HG02798 (cell line): ENCODE measurements around the gene ZNF655.
"Not testable (repeated sequence)": the region's sequence is repeated elsewhere in the genome, so short reads cannot be mapped to it uniquely, and the experiment has no call there.

Experiments used
- ATAC-seq: cut with Tn5 transposase; IDR thresholded peaks from one replicate; pipeline ENCODE4 v1.9.1; 2021; ENCODE audit warnings: mild to moderate bottlenecking; ENCODE audit not compliant: unreplicated experiment, poor library complexity

The ZNF655 gene

DNA sequence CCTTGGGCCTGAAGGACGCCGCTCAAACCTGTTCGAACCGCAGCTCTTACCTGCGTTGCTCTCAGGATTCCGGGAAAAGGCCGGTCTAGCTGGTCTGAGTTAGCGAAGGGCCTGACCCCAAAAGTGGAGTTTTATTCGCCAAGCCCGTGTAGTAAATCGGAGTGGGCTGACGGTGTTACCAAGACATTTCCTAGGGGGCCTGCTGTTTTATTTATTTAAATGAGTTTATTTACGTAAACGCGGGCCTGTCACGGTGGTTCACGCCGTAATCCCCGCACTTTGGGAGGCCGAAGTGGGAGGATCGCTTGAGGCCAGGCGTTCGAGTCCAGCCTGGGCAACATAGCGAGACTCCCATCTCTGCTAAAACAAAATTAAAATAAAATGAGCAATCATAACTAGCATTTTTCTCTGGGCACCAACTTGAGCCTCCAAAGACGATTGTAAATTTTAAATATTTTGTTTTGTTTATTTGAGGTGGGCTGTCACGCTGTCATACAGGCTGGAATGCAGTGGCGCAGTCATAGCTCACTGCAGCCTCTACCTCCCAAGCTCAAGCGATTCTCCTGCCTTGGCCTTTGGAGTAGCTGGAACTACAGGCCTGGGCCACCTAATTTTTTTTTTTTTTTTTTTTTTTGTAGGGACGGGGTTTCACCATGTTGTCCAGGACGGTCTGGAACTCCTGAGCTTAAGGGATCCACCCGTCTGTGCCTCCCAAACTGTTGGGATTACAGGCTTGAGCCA, 903 bp downstream of the ZNF655 start:
- ATAC-seq = no peak

DNA sequence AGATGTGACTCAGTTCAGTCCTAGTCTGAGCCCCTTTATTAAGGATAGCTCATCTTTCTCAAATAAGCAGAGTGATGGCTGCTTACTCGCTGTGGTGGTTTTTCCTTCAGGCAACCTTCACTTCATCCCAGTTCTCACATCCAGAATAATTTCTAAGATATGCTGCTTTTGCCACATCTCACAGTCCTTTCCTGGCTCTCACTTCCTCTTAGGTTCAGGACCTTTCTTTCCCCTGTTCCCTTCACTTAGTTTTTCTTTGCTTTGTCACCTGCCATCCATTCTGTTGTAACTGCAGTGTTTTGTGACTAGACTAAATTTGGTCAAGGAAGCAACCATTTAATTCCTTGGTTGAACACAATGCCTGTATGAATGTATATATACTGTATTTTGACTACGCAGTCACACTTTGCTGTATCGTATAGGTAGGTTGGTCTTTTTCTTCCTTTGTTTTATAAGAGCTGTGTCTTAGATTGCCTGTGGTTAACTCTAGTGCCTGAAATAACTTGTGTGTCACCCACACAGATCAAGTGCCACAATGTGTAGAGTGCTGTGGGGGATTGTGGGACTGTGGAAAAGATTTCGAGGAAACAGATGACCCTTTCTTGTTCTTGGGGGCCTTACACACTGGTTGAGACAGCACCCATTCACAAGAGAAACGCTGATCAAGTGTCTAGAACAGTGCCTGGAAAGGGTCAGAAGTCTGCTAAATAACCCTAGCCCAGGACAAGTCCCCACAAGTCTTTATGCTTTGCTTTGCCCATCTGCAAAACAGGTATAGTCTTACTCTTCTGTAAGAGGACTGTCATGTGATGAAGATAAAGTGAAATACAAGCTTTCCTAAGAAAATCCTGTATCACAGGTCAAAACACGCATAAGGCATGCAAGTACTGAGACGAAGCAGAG, 2.6 kb downstream of the ZNF655 start:
- no peak for ATAC-seq

DNA sequence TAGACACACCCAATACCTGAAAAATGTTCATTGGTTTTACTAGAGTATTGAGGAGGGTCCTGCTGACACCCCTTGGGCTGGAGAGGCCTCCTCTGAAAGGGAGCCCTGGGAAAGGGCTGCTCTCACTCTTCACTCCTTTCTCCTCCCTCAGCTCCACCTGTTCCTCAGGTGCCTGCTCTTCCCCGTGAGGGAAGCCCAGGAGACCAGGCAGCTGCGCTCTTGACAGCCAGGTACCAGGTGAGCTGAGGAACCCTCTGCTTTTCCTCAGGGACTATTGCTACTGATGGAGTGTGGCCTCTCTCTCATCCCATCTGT, 3.3 kb downstream of the ZNF655 start:
- no peak for ATAC-seq

DNA sequence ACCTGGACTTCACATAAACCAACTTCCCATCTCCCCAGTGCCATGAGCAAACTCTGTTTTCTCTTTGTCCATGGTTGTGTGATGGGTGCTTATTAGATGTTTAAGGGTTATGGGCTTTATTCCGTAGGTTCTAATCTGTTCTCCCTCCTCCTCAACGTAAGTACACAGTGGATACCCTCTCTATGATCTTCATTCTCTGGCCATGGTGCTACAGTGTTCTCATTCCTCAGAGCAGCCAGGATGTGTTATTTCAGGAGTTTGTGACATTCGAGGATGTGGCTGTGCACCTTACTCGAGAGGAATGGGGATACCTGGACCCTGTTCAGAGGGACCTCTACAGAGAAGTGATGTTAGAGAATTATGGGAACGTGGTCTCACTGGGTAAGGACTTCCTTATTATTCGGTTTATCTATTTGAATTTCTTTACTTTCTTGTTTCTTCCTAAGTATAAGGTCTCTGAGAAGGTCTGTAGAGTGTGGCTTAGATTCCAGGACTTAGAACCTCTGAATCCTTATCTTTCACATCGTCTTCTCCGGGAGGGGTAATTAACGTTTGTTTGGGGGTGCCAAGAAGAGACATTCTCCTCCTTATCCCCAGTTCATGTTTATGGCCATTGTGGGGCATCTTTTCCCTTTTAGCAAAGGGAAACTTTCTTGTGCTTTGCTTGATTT, 3.8 kb downstream of the ZNF655 start:
- ATAC-seq = no peak

DNA sequence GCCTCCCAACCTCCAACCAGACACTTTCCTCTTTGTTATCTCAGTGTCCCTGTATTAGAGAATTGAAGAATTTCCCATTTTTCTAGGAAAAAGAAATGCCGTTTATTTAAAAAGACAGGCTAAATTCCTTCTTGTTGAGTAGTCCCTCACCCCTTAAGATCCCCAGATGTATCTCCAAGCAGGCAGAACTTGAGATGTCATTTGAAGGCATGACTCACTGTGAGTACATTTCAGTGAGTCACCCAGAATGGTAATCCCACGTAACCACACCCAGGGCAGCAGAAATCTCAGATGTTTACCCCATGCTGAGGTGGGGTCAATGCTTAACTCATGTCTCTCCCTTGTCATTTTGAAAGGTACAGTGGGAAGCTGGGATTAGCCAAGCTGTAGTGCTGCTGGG, 4.4 kb downstream of the ZNF655 start:
- ATAC-seq = no peak

DNA sequence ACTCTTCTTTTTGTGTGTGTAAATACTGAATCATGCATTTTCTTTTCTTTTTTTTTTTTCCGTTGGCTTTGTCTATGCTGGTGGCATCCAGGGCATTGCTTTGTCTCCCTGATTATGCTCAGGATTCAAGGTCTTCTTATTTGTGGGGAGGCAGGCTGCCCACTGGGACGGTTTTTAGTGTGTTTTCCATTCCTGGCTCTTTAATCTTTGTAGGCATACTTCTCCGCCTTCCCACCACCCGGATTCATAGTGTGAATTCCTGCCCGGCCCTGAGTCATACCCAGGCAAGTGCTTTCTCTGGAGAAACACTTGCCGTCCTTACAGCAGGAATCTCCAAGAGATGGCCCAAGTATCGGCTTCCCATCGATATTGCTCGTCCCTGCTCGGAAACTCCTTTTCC, 5.2 kb downstream of the ZNF655 start:
- no peak for ATAC-seq

DNA sequence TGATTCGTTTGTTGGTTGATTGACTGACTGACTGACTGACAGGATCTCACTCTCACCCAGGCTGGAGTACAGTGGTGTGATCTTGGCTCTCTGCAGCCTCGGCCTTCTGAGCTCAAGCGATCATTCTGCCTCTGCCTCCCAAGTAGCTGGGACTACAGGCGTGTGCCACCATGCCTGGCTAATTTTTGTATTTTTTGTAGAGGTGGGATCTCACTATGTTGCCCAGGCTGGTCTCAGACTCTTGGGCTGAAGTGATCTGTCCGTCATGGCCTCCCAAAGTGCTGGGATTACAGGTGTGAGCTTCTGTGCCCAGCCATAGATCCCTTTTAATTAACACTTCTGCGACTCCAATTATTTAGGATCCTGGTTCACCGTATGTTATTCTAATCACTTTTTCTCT, 10.3 kb downstream of the ZNF655 start:
- ATAC-seq = not testable (repeated sequence)

DNA sequence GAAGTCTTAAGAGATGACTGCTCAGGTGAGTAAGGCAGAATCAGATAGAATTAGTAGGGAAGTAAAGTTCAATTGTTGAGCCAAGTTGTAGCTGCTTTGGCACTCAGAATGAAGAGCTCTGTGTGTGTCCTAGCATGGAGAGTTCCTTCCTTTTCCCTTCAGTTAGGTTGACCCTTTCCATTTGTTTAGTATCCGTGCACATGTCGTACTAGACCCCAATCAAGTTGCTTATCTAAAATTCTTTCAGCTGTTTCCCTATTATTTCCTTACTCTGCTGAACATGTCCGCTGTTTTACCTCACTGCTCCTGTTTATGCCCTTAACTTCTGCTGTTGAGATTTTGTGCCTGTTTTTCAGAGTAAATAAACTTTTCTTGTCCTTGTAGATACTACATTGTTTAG, 13.3 kb downstream of the ZNF655 start:
- ATAC-seq = no peak

DNA sequence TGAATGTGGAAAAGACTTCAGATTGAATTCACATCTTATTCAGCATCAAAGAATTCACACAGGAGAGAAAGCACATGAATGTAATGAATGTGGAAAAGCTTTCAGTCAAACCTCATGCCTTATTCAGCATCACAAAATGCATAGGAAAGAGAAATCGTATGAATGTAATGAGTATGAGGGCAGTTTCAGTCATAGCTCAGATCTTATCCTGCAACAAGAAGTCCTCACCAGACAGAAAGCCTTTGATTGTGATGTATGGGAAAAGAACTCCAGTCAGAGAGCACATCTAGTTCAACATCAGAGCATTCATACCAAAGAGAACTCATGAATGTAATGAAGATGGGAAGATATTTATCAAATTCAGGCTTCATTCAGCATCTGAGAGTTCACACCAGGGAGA, 14.8 kb downstream of the ZNF655 start:
- ATAC-seq = no peak

DNA sequence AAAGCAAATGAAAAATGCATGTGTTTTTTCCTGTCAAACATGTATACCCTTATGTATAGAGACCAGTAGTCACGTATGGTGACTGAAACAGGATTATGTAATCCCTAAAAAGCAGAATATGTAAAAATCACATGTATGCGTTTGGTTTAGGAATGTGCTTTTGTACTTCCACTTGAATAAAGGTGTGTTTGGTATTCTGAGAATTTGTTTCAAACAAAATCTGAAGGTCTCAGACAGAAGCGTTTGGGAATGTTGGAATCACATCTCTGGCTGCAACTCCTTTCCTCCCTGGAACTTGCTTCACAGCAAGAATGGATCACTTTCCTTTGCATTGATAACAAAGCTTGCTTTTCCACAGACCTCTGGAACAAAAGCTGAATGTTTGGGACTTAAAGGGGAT, 17.8 kb downstream of the ZNF655 start:
- ATAC-seq = no peak

DNA sequence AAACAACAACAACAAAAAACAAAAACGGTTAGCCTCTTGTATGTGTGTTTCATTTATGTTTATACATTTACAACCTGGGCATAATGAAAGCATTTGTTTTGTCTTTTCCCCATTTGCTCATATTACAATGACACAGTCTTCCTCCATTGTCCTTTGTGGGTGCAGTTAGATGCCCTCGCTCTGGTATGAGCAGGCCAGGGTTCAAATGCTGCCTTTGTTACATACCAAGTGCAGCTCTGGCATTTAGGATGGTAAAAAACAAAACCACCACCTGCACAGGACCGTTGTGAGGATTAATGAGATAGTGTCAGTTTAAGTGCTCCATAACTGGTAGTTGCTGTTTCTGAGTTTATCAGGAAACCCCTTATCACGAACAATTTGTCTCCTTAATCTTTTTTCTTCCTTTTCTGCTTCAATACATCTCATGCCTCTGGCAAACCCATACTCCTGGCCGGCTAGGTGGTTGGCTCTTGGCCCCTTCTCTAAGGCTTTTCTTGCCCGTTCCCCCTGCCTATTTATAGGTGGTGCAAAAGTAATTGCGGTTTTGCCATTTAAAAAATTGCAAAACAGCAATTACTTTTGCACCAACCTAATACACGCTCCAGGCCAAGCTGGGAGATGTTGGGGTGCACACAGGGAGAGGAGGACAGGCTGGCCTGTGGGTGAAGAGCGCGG, 21.0 kb downstream of the ZNF655 start:
- ATAC-seq = no peak

DNA sequence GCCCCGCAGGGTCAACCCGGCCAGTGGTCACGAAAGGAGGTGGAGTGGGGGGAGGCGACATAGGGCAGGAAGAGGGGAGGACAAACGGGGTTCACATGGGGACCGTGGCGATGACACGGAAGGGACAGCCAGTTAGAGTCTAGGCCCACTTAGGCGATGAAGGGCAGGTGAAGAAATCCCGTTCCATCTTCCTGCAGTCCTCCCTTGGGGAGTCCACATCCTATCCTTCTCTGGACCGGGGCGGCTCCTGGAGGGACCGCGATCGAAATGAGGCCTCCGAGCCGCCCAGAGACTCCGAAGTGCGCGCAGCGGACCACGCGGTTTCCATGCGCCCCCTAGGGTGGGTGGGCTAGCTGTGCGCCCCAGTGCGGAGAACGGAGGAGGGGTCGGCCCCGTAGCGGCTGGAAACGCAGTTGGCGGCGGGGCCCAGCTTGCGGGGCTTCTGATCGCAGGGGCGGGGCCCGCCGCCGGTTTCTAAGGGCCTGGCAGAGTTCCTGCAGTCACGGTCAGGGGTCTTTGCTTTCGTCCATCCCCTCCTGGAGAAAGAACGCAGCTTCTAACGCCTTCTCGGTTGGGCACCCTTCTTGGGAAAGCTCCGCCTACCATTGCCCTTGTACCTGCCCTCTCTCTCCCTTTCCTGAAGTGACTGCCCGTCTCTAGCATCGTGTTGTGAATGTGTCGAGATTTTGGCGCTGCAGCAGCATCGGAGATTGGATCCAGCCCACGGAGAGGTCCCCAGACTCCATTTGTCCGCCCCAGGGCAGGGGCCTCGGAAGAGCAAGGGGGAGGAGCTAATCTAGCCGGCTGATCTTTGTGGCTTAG, 21.7 kb downstream of the ZNF655 start:
- ATAC-seq = no peak

DNA sequence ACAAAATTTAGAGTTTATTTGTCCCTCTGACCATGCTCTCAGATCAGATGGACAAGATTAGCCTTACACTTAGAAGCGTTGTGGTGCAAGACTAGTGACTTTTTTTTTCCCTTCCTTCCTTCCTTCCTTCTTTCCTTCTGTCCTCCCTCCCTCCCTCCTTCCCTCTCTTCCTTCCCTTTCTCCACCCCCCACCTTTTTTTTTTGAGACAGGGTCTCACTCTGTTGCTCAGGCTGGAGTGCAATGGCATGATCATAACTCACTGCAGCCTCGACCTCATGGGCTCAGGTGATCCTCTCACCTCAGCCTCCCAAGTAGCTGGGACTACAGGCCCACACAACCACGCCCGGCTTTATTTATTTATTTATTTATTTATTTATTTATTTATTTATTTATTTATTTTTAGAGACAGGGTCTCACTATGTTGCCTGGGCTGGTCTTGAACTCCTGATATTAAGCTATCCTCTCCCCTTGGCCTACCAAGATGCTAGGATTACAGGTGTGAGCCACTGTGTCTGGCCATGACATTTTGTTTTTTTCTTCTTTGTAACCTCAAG, 22.4 kb downstream of the ZNF655 start:
- not testable (repeated sequence) for ATAC-seq

DNA sequence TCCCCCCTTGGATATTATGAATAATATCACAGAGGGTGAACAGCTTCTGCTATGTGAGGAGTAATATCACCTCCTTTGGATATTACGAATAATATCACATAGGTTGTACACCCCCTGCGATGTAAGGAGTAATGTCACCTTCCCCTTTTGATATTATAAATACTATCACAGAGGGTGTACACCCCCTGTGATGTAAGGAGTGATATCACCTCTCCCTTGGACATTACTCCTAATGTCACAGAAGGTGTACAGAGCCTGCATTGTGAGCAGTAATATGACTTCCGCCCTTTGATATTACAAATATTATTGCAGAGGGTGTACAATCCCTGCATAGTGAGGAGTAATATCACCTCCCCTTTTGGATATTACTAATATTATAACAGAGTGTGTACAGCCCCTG, 30.4 kb downstream of the ZNF655 start:
- ATAC-seq = no peak

DNA sequence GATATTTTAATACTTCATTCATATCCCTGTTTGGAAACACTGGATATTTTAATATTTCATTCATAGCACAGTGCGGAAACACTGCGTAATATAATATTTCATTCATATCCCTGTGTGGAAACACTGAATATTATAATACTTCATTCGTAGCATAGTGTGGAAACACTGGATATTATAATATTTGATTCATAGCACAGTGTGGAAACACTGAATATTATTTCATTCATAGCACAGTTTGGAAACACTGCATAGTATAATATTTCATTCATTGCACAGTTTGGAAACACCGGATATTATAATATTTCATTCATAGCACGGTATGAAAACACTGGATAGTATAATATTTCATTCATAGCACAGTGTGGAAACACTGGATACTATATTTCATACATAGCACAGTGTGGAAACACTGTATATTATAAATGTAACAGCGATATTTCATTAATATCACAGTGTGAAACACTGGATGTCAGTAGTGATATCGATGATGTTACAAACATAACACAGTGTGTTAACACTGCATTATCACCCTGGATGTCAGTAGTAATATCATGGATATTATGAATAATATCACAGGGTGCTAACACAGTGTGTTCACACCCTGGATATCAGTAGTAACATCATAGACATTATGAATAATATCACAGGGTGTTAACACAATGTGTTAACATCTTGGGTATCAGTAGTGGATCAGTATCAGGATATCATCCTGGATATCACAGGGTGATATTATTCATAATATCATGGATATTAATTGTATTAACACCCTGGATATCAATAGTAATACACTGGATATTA, 36.7 kb downstream of the ZNF655 start:
- ATAC-seq = no peak

DNA sequence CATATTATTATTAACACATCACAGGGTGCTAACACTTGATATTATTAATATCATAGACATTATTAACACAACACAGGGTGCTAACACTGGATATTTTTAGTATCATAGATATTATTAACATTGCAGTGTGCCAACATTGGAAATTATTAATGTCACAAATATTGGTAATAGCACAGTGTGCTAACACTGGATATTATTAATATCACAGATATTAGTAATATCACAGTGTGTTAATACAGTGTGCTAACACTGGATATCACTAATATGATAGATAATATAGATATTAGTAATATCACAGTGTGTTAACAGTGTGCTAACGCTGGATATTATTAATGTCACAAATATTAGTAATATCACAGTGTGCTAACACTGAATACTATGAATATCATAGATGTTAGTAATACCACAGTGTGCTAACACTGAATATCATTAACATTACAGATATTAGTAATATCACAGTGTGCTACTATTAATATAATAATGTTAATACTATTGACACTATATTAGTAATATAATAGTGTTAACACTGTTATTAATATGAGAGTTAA, 38.0 kb downstream of the ZNF655 start:
- no peak for ATAC-seq

DNA sequence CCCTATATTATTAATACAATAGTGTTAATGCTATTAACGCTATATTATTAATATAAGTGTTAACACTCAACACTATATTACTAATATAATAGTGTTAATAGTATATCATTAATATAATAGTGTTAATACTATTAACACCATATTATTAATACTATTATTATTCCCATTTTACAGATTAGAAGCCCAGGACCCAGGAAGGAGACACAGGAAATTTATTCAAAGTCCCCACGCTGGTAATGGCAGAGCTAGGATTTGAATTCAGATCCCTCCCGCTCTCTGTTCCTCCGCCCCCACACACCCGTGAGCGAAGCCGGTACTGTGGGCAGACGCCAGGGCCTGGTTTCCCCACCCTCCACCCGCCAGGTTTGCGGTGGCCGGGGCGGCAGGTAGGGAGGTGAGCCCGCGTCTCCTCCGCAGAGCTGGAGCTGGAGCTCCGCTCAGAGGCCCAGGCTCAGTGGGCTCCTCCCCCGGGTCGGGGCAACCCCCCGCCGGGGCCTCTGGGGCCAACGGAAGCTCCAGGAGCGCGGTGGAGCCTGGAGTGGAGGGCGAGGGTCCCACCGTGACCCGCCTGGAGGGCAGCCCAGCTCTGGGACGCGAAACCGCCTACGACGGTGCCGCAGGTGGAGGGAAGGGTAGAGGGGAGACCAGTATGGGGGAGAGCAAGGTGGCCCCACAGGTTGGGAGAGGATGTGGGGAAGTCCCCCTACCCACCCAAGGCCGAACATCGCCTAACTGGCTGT, 39.5 kb downstream of the ZNF655 start, which contains the start of gene TMEM225B:
TMEM225B (plus strand) TSS at position 506 of the 740 bp plus-strand sequence. CDS start 6,122 bp downstream, outside the sequence.
- ATAC-seq = no peak

DNA sequence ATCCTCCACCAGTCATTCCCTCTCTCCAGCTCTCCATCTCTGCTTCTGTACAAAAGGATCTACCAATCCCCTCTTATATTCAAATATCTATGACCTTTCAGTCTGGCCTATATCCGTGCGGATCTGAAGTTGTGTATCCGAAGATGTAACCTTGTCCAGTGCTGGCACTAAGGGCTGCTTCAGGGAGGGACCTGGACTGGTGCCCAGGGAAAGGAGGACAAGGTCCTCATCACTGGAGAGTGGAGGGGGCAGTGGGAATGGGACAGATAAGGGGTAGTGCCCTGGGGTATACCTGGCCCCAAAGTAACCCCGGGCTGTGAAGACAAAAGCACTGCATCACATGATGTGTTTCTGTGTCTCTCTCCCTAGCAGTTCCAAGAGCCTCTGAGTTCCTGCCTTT, 41.4 kb downstream of the ZNF655 start:
- no peak for ATAC-seq
